COLO829 (cell line): ENCODE data around the gene TTC39B.
"Not testable (repeated sequence)": the region's sequence is repeated elsewhere in the genome, so short reads cannot be mapped to it uniquely, and the experiment has no call there.

Source experiments
- DNase-seq: peaks from one replicate; pipeline ENCODE4 v3.0.0; 2012; ENCODE audit warnings: low spot score

Gene TTC39B

DNA sequence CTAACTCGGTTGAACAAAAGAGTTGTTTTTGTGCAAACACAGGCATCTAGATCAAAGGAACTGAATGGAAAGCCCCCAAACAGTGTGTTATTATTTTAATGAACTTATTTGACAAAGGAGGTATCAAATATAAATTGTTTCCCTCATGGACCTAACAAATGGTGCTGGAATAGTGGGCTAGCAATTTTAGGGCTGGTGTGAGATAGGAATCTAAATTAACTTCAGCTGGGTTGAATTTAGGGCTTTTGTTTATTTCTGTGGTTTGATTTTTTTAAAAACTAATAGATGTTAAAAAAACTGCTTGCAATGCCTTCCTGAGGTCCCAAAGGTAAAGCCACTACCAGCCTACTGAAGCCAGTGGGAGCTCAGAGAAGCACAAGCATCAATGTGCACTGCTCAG, 42.1 kb downstream of the TTC39B start:
- no peak for DNase-seq

DNA sequence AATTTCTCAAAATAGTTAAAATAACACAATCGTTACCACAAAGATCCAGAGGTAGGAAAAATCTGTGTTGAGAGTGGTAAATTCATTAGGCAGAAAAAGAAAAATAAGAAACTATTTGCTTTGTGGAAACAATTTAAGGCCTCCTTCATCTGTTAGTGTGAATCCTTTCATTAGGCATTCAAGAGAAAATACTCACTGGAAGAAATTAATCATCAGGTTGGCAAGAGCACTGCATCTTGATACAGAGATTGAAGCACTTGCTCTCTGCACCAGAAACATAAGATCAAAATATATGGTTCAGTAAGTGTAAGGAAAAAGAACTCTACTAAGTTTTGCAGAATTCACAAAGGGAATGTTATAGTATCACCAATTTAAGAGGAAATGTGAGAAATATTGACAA, 44.4 kb downstream of the TTC39B start:
- DNase-seq, result no peak

DNA sequence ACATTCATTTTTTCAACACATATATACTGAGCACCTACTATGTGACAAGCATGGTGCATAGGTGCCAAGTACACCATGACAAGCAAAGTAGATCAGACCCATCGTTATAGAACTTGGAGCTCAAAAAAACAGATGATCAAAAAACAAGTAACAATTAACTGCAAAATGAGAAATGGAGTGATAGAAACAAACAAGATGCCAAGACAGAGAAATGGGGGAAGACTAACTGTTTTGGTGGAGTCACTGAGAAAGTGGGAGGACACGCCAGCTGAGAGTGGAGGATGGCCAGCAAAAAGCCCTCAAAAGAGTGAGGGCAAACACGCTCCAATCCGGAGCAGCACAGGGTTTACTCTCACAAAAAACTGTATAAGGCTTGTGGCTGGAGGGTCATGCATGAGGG, 50.6 kb downstream of the TTC39B start:
- DNase-seq, result no peak

DNA sequence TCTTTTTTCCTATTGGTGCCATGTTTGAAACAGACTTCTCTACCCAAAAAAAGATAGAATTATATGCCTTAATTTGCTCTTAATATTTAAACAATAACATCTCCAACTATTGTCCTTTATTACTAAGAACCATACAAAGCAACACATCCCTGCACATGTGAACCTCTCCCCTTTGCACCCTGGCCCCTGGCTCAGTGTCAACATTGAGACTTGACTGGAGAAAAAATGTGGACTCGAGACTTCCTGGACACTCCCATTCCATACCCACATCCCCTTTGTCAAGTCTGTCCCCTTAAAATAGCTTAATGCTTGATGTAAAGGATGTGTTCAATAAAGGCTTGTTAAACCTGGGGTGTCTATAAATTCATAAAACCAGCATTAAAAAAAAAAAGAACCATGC, 53.2 kb downstream of the TTC39B start:
- DNase-seq, result no peak

DNA sequence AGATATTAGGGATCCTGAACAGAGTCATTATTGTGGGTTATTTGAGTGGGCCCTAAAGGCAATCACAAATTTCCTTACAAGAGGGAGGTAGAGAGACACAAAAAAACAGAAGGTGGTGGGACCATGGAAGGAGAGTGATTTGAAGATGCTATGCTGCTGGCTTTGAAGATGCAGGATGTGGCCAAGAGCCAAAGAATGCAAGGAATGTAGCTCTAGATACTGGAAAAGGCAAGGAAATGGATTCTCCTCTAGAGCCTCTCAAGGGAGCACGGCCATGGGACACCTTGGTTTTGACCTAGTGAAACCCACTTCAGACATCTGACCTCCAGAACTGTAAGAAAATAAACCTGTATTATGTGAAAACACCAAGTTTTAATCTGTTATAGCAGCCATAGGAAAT, 53.8 kb downstream of the TTC39B start:
- no peak for DNase-seq

DNA sequence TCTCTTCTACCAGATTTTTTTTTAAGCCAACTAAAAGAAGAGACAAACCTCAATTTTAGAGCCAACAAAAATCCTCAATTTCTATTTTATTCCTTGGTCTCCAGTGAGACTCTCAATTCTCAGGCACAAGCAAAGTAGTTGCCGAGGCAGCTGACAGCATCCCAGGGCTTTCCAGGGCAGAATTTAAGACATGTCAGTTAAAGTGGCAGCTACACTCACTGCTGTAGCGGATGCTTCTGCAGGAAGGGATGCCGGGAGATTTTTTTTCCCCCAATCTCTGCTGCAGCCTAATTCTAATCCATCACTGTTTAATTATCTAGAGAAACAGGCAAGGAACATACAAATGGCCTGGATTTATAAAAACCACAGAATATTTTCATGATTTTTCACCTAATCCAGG, 57.0 kb downstream of the TTC39B start:
- DNase-seq, result no peak

DNA sequence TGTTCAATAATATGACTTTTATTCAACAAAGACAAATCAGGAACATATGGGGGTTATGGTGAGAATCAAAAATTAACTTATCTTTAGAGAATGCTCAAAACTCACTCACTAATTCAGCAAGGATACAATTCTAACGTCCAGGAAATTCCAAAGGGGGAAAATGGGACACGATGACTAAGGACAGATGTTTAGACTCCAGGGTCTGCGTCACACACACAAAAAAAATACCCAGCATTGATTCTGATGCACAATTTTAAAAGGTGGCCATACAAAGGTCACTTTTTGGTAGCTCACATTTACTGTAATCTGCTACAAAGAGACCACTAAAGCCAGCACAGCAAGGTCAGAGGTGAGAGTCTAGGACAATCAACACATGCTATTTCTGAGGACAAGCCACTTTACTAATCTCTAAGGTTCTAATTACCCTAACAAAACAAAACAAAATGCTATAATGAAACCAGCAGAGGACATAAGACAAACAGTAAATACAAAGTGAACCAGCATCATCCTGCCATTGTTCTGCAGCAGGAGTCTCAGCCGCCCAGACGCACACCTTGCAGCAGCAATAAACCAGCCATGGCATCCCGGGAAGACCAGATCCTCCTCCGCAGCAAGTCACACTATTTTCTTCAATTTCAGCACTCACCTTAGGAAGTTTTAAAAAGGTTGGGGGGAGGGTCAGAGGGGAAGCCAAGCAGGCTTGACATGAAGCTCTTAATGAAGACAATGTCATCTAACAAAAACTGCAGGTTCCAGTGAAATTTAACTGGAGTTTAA, 57.8 kb downstream of the TTC39B start:
- DNase-seq, result no peak

DNA sequence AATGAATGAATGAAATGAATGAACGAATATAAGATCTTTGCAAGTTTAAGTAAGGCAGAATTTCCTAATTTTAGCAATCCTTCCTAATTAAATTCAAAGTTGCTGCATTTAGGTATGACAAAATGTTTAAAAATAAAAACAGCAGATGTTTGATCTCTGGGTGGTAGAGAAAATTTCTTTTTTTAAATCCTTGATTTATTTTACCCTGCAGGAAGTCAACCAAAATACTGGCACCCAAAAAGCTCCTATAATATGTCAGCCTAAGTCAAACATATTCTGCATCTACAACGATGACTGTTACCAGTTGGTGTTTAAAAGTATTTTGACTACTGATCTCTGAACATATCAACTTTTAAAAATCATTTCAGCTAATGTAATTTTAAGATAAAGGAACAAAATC, 58.4 kb downstream of the TTC39B start:
- DNase-seq, result no peak

DNA sequence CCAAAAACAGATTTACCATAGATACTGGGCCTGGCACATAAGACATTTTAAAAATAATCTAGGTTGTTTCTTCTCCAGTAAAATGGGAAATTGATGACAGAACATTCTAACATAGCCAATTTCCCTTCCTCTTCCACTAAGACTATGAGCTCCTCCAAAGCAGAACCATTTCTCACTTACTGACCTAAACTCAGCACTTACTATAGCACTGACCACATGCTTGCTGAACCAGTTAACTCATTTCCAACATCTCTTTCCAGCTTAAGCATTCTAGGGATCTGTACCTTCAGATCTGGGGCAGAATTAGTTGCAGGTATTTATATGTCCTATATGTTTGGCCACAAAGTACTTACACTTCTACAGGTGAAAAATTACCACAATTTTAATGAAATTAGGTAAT, 58.9 kb downstream of the TTC39B start:
- no peak for DNase-seq

DNA sequence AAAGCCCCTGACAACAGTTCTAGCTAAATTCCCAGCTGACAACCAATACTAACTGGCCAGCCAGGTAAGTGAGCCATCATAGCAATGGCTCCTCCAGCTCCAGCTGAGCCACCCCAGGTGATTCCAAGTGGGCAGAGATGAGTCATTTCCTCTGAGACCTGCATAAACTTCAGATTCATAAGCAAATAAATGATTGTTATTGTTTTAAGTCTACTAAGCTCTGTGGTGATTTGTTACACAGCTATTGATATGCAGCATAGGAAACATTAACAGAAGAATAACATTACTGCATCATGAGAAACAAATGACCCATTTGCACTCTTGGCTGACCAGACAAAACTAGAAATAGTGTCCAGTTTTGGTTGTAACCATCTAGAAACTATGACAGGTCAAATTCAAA, 60.3 kb downstream of the TTC39B start:
- DNase-seq, result no peak

DNA sequence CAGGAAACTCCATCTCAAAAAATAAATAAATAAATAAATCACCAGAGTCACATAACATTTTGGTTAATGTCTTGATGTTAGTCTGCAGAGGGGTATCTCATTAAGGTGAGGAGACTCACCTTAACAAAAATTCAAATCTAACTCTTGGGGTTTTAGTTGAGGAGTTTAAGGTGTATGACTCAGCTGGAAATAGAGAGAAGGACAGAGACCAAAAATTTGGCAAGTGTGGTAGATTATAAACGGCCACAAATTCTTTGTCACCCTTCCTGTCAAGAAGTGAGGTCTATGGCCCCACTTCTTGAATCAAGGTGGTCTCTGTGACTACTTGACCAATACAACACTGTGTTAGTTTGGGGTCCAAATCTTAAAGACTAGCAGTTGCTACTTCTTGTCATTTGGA, 60.8 kb downstream of the TTC39B start:
- no peak for DNase-seq

DNA sequence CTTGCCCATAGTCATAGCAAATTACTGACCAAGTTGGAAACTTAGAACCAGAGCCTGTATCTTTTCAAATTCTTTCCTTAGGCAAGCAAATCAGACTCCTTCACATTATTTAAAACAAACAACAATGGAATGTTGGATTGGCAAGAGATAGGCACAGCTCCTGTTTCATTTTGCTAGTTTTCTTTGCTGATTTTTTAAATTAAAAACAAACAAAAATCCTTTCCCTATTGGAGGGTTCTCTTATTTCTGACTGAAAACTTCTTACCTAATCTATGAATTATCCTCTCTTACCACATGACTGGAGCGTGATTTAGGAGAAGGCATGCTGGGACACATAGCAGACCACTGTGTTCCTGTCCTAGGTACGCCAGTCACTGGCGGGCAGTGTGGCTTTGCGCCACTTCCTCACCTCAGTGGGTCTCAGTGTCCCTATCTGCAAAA, 63.0 kb downstream of the TTC39B start:
- no peak for DNase-seq

DNA sequence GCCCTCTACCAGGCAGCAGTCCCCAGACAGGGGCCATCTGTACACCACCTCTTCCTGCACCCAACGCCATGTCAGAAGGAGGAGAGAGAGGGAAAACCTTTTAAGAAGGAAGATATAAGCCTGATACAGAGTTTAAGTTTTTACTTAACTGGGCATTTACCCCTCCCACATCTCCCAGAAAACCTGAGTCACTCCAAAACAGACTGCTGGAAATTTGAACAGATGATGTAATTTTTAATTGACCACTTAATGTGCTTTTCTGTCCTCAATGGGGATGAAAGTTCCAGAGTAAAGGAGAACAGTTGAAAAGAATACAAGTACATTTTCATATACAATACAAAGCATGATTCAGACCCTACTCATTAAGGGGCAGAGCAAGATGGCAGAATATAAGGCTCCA, 63.9 kb downstream of the TTC39B start:
- no peak for DNase-seq

DNA sequence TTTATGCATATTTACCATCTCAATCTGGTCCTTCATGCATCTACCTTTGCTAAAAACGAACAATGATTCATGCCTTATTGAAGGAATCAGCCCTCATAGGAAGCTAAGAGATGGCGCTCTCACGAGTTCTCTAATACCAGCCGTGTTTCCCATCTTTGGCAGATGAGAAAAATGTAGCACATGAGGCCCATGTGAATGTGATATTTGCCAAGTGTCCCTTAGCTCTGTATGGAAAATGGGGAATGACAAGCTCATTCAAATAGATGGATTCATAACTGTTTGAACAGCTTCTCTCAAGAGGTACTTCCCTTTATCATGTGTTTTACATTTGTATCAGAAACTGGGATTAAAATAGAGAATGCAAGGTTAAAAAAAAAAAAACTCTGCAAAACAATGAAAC, 66.1 kb downstream of the TTC39B start:
- no peak for DNase-seq

DNA sequence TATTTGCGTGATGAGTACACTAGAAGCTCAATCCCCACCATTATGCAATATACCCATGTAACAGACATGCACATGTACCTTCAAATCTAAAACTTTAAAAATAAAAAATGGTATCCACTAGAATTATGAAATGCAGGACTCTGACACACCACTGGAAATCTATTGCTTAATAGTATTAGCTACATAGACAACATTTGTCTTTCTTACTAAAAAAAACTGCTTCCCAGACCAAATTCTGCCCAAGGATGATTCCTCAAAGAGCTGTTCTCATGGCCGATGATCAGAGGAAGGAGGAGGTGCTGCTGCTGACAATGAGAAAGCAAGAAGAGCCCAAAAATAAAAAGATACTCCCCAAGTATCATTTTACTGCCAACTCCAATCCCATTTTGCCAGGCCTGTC, 67.2 kb downstream of the TTC39B start:
- no peak for DNase-seq

DNA sequence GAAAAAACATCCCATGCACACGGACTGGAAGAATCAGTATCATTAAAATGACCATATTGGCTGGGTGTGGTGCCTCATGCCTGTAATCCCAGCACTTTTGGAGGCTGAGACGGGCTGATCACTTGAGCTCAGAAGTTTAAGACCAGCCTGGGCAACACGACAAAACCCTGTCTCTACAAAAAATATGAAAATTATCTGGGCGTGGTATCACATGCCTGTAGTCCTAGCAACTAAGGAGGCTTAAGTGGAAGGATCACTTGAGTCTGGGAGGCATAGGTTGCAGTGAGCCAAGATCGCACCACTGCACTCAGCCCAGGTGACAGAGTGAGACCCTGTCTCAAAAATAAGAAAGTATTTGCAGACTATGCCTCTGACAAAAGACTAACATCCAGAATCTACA, 68.4 kb downstream of the TTC39B start:
- DNase-seq, result no peak

DNA sequence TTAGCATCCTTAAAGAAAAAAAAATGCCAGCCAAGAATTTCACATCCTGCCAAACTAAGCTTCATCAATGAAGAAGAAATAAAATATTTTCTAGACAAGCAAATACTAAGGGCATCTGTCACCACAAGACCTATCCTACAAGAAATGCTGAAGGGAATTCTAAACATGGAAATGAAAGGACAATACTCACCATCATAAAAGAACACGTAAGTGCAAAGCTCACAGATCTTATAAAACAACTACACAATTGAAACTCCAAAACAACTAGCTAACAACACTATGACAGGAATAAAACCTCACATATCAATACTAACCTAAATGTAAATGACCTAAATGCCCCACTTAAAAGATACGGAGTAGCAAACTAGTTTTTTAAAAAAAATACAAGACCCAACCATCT, 71.4 kb downstream of the TTC39B start:
- no peak for DNase-seq

DNA sequence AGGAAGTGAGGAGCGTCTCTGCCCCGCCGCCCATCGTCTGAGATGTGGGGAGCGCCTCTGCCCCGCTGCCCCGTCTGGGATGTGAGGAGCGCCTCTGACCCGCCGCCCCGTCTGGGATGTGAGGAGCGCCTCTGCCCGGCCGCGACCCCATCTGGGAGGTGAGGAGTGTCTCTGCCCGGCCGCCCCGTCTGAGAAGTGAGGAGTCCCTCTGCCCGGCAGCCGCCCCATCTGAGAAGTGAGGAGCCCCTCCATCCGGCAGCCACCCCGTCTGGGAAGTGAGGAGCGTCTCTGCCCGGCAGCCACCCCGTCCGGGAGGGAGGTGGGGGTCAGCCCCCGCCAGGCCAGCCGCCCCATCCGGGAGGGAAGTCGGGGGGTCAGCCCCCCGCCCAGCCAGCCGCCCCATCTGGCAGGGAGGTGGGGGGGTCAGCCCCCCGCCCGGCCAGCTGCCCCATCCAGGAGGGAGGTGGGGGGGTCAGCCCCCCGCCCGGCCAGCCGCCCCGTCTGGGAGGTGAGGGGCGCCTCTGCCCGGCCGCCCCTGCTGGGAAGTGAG, 73.0 kb downstream of the TTC39B start:
- not testable (repeated sequence) for DNase-seq

DNA sequence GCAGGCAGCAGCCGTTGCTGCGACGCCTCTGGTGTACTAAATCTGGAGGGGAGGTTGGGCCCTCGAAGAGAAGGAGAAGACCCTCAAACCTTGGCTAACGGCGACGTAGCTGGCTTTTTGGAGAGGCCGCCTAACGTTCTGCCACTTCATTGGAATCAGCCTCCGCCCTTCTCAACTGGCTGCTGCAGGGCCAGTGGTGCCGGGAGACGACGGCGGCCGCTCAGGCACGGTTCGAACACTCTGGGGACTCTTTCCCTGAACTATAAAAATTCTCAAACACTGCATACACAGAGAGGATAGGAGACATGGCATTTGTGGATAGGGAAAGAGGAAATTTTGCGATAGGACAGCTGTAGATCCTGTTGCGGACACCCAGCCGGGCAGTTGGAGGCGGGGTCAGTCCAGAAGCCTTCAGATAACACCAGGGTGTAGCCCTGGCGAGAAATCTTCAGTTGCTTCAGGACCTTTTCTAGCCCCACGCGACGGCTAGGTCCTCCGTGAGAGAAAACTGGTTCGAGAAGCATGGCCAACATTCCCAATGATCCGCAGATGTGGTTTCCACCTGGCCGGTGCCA, 74.2 kb downstream of the TTC39B start:
- DNase-seq, result not testable (repeated sequence)

DNA sequence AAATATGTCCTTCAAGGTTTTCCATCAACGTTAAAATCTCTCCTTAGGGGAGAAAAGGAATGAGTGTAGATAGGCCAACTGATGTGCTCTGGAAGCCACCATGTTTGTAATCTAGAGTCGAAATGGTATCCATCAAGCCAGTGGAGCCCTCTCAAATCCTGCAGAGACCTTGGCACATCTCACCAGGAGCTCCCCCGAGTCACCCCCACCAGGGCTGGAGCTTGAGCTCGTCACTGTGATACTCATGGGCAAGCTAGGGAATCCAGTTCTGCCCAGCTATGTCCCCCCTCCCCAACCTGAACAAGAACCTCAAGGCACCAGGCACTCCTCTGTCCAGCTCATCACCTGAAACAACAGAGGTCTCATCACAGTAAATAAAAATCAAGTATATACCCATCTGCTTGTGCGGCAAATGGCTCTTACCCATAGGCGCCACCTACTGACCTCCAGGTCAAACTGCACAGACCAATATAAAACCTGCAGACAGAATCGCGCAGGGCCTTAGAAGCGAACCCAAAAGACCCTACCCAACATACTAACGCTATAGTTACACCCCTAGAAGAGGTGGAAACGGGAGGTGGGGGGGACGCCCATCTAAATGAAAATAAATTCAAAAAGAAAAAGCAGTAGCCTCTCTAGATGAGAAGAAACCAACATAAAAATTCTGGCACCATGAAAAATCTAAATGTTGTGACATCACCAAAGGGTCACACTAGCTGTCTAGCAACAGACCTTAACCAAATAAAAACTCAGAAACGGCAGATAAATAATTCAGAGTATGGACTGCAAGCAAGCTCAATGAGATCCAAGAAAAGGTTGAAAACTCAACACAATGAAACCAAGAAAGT, 75.0 kb downstream of the TTC39B start:
- DNase-seq, result peak; percentile 19

DNA sequence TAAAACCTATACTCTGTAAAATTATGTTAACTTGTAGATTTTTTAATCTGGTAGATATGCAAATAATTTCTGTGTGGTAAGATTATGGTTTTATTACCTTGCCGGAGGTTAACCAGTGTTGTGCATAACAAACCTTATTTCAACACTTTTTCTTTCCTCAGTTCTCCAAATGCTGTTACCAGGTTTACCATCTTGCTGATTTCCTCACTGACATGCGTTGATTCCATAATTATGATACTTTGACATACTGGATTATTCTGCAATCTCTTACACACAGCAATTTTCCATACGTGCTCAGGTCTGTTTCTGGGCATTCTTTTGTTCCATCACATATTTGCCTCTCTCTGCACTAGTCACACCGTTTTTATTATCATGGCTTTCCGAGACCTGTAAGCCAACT, 77.6 kb downstream of the TTC39B start:
- no peak for DNase-seq

DNA sequence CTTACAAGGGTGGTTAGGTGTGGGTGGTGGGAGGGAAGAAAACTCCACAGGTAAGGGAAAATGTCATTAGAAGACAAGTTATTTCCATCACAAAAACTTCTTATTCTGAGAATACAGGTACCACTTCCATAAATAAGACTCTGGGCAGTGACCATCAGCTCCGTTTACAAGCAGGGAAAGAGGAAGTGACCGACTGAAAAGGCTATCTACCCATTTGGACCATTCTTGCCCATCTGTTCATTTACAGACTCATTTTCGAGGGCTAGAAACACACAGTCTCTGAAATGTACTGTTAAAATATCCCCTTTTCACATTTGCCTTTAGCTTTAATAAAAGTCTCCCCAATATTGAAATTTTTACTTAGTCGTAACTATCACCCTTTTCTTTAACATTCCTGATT, 79.5 kb downstream of the TTC39B start:
- DNase-seq, result no peak

DNA sequence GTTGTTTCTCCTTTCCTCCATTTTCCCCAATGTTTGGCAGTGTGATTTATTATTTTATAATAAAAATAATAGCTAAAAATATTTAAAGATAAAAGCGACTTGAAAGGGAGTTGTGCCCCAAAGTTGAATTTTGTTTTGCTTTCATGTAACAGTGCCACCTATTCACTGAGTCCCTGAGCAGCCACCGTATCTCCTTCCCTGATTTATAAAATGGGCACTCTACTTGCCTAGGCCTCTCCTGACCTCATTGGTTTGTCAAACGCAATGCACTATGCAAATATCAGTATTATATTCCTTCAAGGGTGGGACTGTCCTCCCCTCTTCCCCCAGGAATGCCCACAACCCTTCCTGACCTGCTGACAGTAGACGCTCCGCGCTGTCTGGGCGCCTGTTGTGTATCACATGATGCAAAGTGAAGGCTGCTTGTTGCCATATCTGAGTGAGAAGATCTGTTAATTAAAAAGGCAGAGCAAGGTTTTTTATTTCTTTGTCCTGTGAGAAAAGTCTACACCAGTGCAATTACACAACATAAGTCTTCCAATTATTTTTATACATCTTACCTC, 81.4 kb downstream of the TTC39B start:
- DNase-seq, result no peak
